Hepatocyte (in vitro differentiated cells): ENCODE results near the gene MGARP. TPM values are rescaled to one million over a fixed set of nuclear protein-coding genes. Genes with fewer than 3 reads are reported as not detected.

Source experiments
- DNase-seq: peaks from one replicate; pipeline ENCODE4 v3.0.0-alpha.2; 2016; ENCODE audit warnings: low spot score
- H2AFZ ChIP-seq: fragments of 200-600 bp; sonication (generic); 2 replicates; pipeline ENCODE4 v1.6.0; 2016; ENCODE audit warnings: antibody characterized with exemption, mild to moderate bottlenecking
- H3K27ac ChIP-seq: fragments of 200-600 bp; sonication (generic); 2 replicates; pipeline ENCODE4 v1.5.1; 2016; ENCODE audit warnings: mild to moderate bottlenecking
- H3K27me3 ChIP-seq: fragments of 200-600 bp; sonication (generic); 2 replicates; pipeline ENCODE4 v1.6.1; 2016
- H3K36me3 ChIP-seq: fragments of 200-600 bp; sonication (generic); replicated peaks from 2 replicates; pipeline ENCODE4 v1.5.1; 2016; ENCODE audit warnings: low read depth; ENCODE audit not compliant: insufficient read depth
- H3K4me1 ChIP-seq: fragments of 200-600 bp; sonication (generic); 2 replicates; pipeline ENCODE4 v1.5.1; 2016; ENCODE audit warnings: mild to moderate bottlenecking, moderate library complexity; ENCODE audit not compliant: insufficient read depth
- H3K4me2 ChIP-seq: fragments of 200-600 bp; sonication (generic); 2 replicates; pipeline ENCODE4 v1.6.0; 2016
- H3K4me3 ChIP-seq: fragments of 200-600 bp; sonication (generic); 2 replicates; pipeline ENCODE4 v1.5.1; 2016; ENCODE audit warnings: mild to moderate bottlenecking
- H3K79me2 ChIP-seq: fragments of 200-600 bp; sonication (generic); 2 replicates; pipeline ENCODE4 v1.6.0; 2017; ENCODE audit warnings: mild to moderate bottlenecking
- H3K9me2 ChIP-seq: fragments of 200-600 bp; sonication (generic); replicated peaks from 2 replicates; pipeline ENCODE4 v1.6.0; 2017; ENCODE audit warnings: mild to moderate bottlenecking; ENCODE audit not compliant: insufficient read depth
- H3K9me3 ChIP-seq: fragments of 200-600 bp; sonication (generic); 2 replicates; pipeline ENCODE4 v1.5.1; 2016; ENCODE audit warnings: low read depth, mild to moderate bottlenecking
- H4K20me1 ChIP-seq: fragments of 200-600 bp; sonication (generic); 2 replicates; pipeline ENCODE4 v1.6.0; 2016; ENCODE audit warnings: mild to moderate bottlenecking; ENCODE audit not compliant: insufficient read depth, poor library complexity, severe bottlenecking
- EZH2 ChIP-seq: fragments of 200-600 bp; sonication (generic); IDR thresholded peaks from 2 replicates; pipeline ENCODE4 v1.6.1; 2016; ENCODE audit warnings: antibody characterized with exemption, mild to moderate bottlenecking, borderline replicate concordance
- EZH2phosphoT487 ChIP-seq: fragments of 200-600 bp; sonication (generic); IDR thresholded peaks from one replicate; pipeline ENCODE4 v1.6.1; 2018; ENCODE audit warnings: antibody characterized with exemption, mild to moderate bottlenecking, low read depth, moderate library complexity; ENCODE audit not compliant: unreplicated experiment, severe bottlenecking
- WGBS: methylation state at CpG from one replicate; pipeline ENCODE4 v1.1.6; 2016; ENCODE audit warnings: low lambda C conversion rate; ENCODE audit errors: missing lambda C conversion rate; 5-methylcytosine and 5-hydroxymethylcytosine counted together
- polyA plus RNA-seq: library from polyadenylated mRNA; unstranded; fragments of >200 nt; fragmentation: Nextera tagmentation; extraction: Ambion mirVana; gene quantifications from 2 replicates; pipeline ENCODE4 v1.2.1, GENCODE V29; 2016
- total RNA-seq: library from RNA; depleted of rRNA; stranded (reverse); fragments of >200 nt; gene quantifications from 2 replicates; pipeline ENCODE4 v1.2.3, GENCODE V29; 2014
- TF ChIP-seq, protein P1 (sequence below): fragments of 200-600 bp; sonication (generic); IDR thresholded peaks from 2 replicates; pipeline ENCODE4 v1.5.1; 2016; ENCODE audit warnings: antibody characterized with exemption, mild to moderate bottlenecking; ENCODE audit not compliant: poor library complexity

Gene MGARP
- total and polyA plus RNA-seq, 2 experiments from 2014 or later, result 0.90 to 4.3 TPM

DNA sequence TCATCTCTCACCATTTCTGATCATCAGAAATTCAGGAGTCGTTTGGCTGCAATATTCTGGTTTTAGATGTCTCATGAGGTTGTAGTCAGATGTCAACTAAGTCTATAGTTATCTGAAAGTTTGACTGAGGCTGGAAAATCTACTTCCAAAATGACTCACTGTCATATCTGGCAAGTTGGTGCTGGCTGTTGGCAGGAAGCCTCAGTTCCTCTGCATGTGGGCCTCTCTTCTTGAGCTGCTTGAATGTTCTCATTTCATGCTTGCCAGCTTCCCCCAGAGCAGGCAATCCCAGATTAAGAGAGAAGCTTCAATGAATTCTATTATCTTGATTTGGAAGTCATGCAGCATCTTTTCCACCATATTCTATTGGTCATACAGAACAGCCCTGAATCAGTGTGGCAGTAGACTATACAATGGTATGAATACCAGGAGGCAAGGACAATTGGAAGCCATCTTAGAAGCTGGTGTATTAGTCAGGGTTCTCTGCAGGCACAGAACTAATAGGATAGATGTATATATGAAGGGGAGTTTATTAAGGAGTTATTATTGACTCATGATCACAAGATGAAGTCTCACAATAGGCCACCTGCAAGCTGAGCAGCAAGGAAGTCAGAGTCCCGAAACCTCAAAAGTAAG is 56.2 kb downstream of the MGARP start:
- no peak for TF ChIP-seq EZH2
- TF ChIP-seq, protein P1, sequence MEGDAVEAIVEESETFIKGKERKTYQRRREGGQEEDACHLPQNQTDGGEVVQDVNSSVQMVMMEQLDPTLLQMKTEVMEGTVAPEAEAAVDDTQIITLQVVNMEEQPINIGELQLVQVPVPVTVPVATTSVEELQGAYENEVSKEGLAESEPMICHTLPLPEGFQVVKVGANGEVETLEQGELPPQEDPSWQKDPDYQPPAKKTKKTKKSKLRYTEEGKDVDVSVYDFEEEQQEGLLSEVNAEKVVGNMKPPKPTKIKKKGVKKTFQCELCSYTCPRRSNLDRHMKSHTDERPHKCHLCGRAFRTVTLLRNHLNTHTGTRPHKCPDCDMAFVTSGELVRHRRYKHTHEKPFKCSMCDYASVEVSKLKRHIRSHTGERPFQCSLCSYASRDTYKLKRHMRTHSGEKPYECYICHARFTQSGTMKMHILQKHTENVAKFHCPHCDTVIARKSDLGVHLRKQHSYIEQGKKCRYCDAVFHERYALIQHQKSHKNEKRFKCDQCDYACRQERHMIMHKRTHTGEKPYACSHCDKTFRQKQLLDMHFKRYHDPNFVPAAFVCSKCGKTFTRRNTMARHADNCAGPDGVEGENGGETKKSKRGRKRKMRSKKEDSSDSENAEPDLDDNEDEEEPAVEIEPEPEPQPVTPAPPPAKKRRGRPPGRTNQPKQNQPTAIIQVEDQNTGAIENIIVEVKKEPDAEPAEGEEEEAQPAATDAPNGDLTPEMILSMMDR, result no peak
- TF ChIP-seq EZH2phosphoT487, result no peak
- no peak overlapping the region for H2AFZ ChIP-seq
- 88% methylated on average over 2 of the region's 2 CpGs for WGBS

DNA sequence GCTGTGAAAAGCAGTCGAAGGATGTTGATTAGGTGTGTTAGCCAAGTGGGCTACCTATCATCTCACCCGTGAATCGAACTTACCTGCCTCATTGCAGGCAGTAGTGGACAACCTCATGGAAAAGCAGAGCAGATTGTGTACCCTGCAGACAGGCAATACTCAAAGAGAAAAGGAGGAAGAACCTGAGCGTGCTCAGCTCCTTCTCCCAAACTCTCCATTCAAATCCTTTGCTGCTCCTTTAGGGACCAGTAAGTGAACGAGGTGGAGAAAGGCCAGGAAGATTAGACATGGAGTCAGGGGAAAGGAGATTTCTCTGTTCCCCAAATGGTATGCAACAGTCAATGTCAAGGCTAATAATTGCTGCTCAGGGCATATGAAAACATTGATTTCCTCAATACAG is 57.8 kb downstream of the MGARP start:
- no peak overlapping the region for H3K4me2 ChIP-seq
- no peaks in the 10 kb centered on the region for H3K79me2 ChIP-seq
- H4K20me1 ChIP-seq, result no peaks in the 10 kb centered on the region
- H2AFZ ChIP-seq, result no peak overlapping the region
- WGBS, result 87% methylated on average over 5 of the region's 5 CpGs
- TF ChIP-seq, protein P1, result no peak
- TF ChIP-seq EZH2, result no peak
- TF ChIP-seq EZH2phosphoT487, result no peak
- H3K9me3 ChIP-seq, result no peaks in the 10 kb centered on the region
- H3K27me3 ChIP-seq, result no peaks in the 10 kb centered on the region
- H3K4me1 ChIP-seq, result no peaks in the 10 kb centered on the region
- H3K27ac ChIP-seq, result no peak overlapping the region
- no peak for DNase-seq
- no peak overlapping the region for H3K4me3 ChIP-seq
- no peaks in the 10 kb centered on the region for H3K9me2 ChIP-seq
- no peaks in the 10 kb centered on the region for H3K36me3 ChIP-seq

More for the DNA sequence above, 56.2 kb downstream of the MGARP start:
- no peaks in the 10 kb centered on the region for H3K9me2 ChIP-seq
- H3K4me1 ChIP-seq, result no peaks in the 10 kb centered on the region
- no peaks in the 10 kb centered on the region for H3K79me2 ChIP-seq
- no peaks in the 10 kb centered on the region for H4K20me1 ChIP-seq
- peak; percentile 14 for DNase-seq
- H3K36me3 ChIP-seq, result no peaks in the 10 kb centered on the region
- H3K4me3 ChIP-seq, result no peak overlapping the region
- no peaks in the 10 kb centered on the region for H3K27me3 ChIP-seq
- no peak overlapping the region for H3K27ac ChIP-seq
- H3K4me2 ChIP-seq, result no peak overlapping the region
- H3K9me3 ChIP-seq, result no peaks in the 10 kb centered on the region

DNA sequence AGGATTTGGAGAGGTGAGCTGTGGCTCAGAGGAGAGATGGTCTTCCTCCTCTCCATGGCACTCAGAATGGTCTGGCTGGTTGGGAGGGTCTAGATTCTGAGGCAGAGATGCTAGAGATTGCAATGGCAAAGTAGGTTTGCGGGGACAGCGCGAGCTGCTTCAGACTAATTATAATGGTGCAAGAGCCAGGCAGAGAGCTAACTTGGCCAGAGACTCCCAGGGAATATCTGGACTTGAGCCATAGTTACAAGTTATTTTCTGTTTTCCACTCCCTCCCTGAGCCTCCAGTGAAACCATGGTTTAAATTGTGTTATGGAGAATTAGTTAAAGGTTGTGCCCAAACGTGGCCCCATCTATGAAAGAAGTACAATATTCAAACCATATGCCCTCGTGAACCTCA is 58.3 kb downstream of the MGARP start:
- DNase-seq, result no peak
- H3K27me3 ChIP-seq, result no peaks in the 10 kb centered on the region
- H3K4me3 ChIP-seq, result no peak overlapping the region
- no peaks in the 10 kb centered on the region for H3K4me1 ChIP-seq
- no peaks in the 10 kb centered on the region for H3K79me2 ChIP-seq
- H4K20me1 ChIP-seq, result no peaks in the 10 kb centered on the region
- H3K36me3 ChIP-seq, result no peaks in the 10 kb centered on the region
- no peaks in the 10 kb centered on the region for H3K9me3 ChIP-seq
- no peak overlapping the region for H2AFZ ChIP-seq
- TF ChIP-seq EZH2phosphoT487 (no peak), EZH2 (no peak)
- TF ChIP-seq, protein P1, result no peak
- 90% methylated on average over 5 of the region's 5 CpGs for WGBS
- no peaks in the 10 kb centered on the region for H3K9me2 ChIP-seq
- H3K27ac ChIP-seq, result no peak overlapping the region
- H3K4me2 ChIP-seq, result no peak overlapping the region
